SK-N-SH (cell line): ENCODE measurements around the gene ECM1. TPM values are rescaled to one million over a fixed set of nuclear protein-coding genes. Genes with fewer than 3 reads are reported as not detected.

ENCODE experiments used
- CTCF ChIA-PET: fragments of 300-600, 350-600 bp; formaldehyde crosslinking; extraction: SDS; loops from one replicate; lab custom pipeline; 2021; lab: Yijun Ruan, JAX
- POLR2A ChIA-PET: fragments of 350-600 bp; sonication (Branson Sonifier 250); formaldehyde crosslinking; extraction: SDS; loops from one replicate; lab custom pipeline; 2020; ENCODE audit warnings: antibody characterized with exemption, inconsistent platforms; lab: Yijun Ruan, JAX
- DNase-seq: peaks from one replicate; pipeline ENCODE4 v3.0.0; 2012
- H2AFZ ChIP-seq: fragments of 200-600 bp; sonication (generic); 2 replicates; pipeline ENCODE4 v1.8.1; 2016; ENCODE audit warnings: antibody characterized with exemption, mild to moderate bottlenecking, low read depth
- H3F3A ChIP-seq: fragments of 200-600 bp; sonication (generic); replicated peaks from 2 replicates; pipeline ENCODE3; 2016; ENCODE audit warnings: antibody characterized with exemption, mild to moderate bottlenecking; ENCODE audit not compliant: insufficient read depth
- H3K27ac ChIP-seq, 2 experiments: fragments of 200-500 bp in 1 of 2; fragments of 200-600 bp in 1 of 2; sonication (Bioruptor generic) in 1 of 2; sonication (generic), shearing (Covaris generic) in 1 of 2; 2 replicates each; pipeline versions ENCODE4 v1.5.1 to v1.6.1; 2014 to 2016; ENCODE audit warnings: low read depth in 2 of 2, inconsistent platforms in 1 of 2, low read length in 1 of 2, mild to moderate bottlenecking in 1 of 2, mixed read lengths in 1 of 2
- H3K27me3 ChIP-seq: fragments of 200-600 bp; sonication (generic), shearing (Covaris generic); 2 replicates; pipeline ENCODE4 v1.6.1; 2016; ENCODE audit warnings: mixed run types; ENCODE audit not compliant: insufficient read depth
- H3K36me3 ChIP-seq, 2 experiments: fragments of 200-500 bp in 1 of 2; fragments of 200-600 bp in 1 of 2; sonication (Bioruptor generic) in 1 of 2; sonication (generic) in 1 of 2; replicated peaks in 1 of 2; 2 replicates each; pipeline versions ENCODE3 to v1.5.1; 2014 to 2016; ENCODE audit warnings: low read length in 1 of 2, mild to moderate bottlenecking in 1 of 2; ENCODE audit not compliant: insufficient read depth in 2 of 2, control insufficient read depth in 1 of 2
- H3K4me1 ChIP-seq, 2 experiments: fragments of 200-500 bp in 1 of 2; fragments of 200-600 bp in 1 of 2; sonication (Bioruptor generic) in 1 of 2; sonication (generic), shearing (Covaris generic) in 1 of 2; 2 replicates each; pipeline versions ENCODE4 v1.5.1 to v1.6.1; 2014 to 2016; ENCODE audit warnings: low read depth in 1 of 2, low read length in 1 of 2, mixed run types in 1 of 2; ENCODE audit not compliant: insufficient read depth in 2 of 2, control insufficient read depth in 1 of 2
- H3K4me2 ChIP-seq: fragments of 200-600 bp; sonication (generic), shearing (Covaris generic); 2 replicates; pipeline ENCODE4 v1.6.1; 2017; ENCODE audit warnings: mixed run types
- H3K4me3 ChIP-seq, 2 experiments: fragments of 200-500 bp in 1 of 2; fragments of 200-600 bp in 1 of 2; sonication (Bioruptor generic) in 1 of 2; sonication (generic), shearing (Covaris generic) in 1 of 2; 2 replicates each; pipeline versions ENCODE4 v1.5.1 to v1.8.1; 2014 to 2016; ENCODE audit warnings: low read depth in 2 of 2, inconsistent platforms in 1 of 2, low read length in 1 of 2, mild to moderate bottlenecking in 1 of 2, mixed read lengths in 1 of 2, moderate library complexity in 1 of 2
- H3K79me2 ChIP-seq: fragments of 200-600 bp; sonication (generic); 2 replicates; pipeline ENCODE4 v1.8.1; 2017; ENCODE audit warnings: mild to moderate bottlenecking; ENCODE audit not compliant: insufficient read depth
- H3K9ac ChIP-seq: fragments of 200-600 bp; sonication (generic); 2 replicates; pipeline ENCODE4 v1.6.1; 2017; ENCODE audit warnings: mixed run types
- H3K9me2 ChIP-seq: fragments of 200-600 bp; sonication (generic); 2 replicates; pipeline ENCODE4 v1.6.1; 2017; ENCODE audit warnings: mixed run types
- H3K9me3 ChIP-seq: fragments of 200-600 bp; sonication (generic); 2 replicates; pipeline ENCODE4 v1.6.1; 2017; ENCODE audit warnings: mixed run types, mild to moderate bottlenecking, moderate library complexity
- H4K20me1 ChIP-seq: fragments of 200-600 bp; sonication (generic); 2 replicates; pipeline ENCODE4 v1.6.1; 2017; ENCODE audit warnings: mild to moderate bottlenecking, mixed run types; ENCODE audit not compliant: insufficient read depth
- CHD2 ChIP-seq: fragments of 150-350 bp; IDR thresholded peaks from 2 replicates; pipeline ENCODE4 v1.6.1; 2018; ENCODE audit warnings: low read length; ENCODE audit not compliant: partially characterized antibody
- CTCF ChIP-seq: fragments of 200-600 bp; sonication (generic); IDR thresholded peaks from 2 replicates; pipeline ENCODE4 v1.6.1; 2017; ENCODE audit warnings: antibody characterized with exemption, mild to moderate bottlenecking, moderate library complexity
- ELF1 ChIP-seq: IDR thresholded peaks from 2 replicates; pipeline ENCODE4 v1.4.0; 2012
- EZH2phosphoT487 ChIP-seq: fragments of 200-600 bp; sonication (generic); IDR thresholded peaks from 2 replicates; pipeline ENCODE4 v1.6.1; 2017; ENCODE audit warnings: low read depth, mixed run types, mild to moderate bottlenecking, antibody characterized with exemption, moderate library complexity, borderline replicate concordance
- FOSL2 ChIP-seq: IDR thresholded peaks from 2 replicates; pipeline ENCODE4 v1.4.0; 2012; ENCODE audit warnings: low read depth, mild to moderate bottlenecking, moderate library complexity, borderline replicate concordance
- FOXJ3 ChIP-seq: sonication (generic); formaldehyde crosslinking; IDR thresholded peaks from 2 replicates; pipeline ENCODE4 v1.5.1; 2020; ENCODE audit warnings: mild to moderate bottlenecking, missing genetic modification reagents
- GABPA ChIP-seq: IDR thresholded peaks from 2 replicates; pipeline ENCODE4 v1.4.0; 2012; ENCODE audit warnings: low read depth, mild to moderate bottlenecking
- GATA2 ChIP-seq: sonication (generic); formaldehyde crosslinking; IDR thresholded peaks from 2 replicates; pipeline ENCODE4 v1.5.0; 2020; ENCODE audit warnings: mild to moderate bottlenecking, missing genetic modification reagents
- JUND ChIP-seq: IDR thresholded peaks from 2 replicates; pipeline ENCODE4 v1.4.0; 2012
- MAX ChIP-seq: IDR thresholded peaks from 2 replicates; pipeline ENCODE4 v1.4.0; 2012; ENCODE audit warnings: low read depth
- MEF2A ChIP-seq: IDR thresholded peaks from 2 replicates; pipeline ENCODE4 v1.4.0; 2012; ENCODE audit warnings: low read depth, borderline replicate concordance
- POLR2AphosphoS5 ChIP-seq: IDR thresholded peaks from 2 replicates; pipeline ENCODE4 v1.6.1; 2012; ENCODE audit warnings: low read depth, low read length
- RAD21 ChIP-seq: IDR thresholded peaks from 2 replicates; pipeline ENCODE4 v1.6.1; 2012; ENCODE audit warnings: mild to moderate bottlenecking, low read length
- RCOR1 ChIP-seq: fragments of 150-350 bp; IDR thresholded peaks from 2 replicates; pipeline ENCODE4 v1.6.1; 2017; ENCODE audit warnings: antibody characterized with exemption, low read length
- SMC3 ChIP-seq: IDR thresholded peaks from 2 replicates; pipeline ENCODE4 v1.6.1; 2012; ENCODE audit warnings: low read depth, low read length, improper control_type of control experiment
- TAF1 ChIP-seq: IDR thresholded peaks from 2 replicates; pipeline ENCODE4 v1.6.1; 2012; ENCODE audit warnings: low read depth, mild to moderate bottlenecking, low read length, moderate library complexity, borderline replicate concordance
- TCF12 ChIP-seq: IDR thresholded peaks from 2 replicates; pipeline ENCODE4 v1.4.0; 2012
- TEAD4 ChIP-seq: IDR thresholded peaks from 2 replicates; pipeline ENCODE4 v1.4.0; 2012; ENCODE audit warnings: mild to moderate bottlenecking, borderline replicate concordance; ENCODE audit not compliant: insufficient read depth
- WGBS: methylation state at CpG from one replicate; pipeline ENCODE4 v1.1.6; 2017; ENCODE audit warnings: low lambda C conversion rate; 5-methylcytosine and 5-hydroxymethylcytosine counted together
- polyA plus RNA-seq, 3 experiments: library from polyadenylated mRNA; depleted of rRNA; stranded (reverse); fragments of >200 nt; gene quantifications; 2 replicates each; pipeline ENCODE4 v1.2.3, GENCODE V29; 2012
- TF ChIP-seq, protein P1 (sequence below): fragments of 150-350 bp; IDR thresholded peaks from 2 replicates; pipeline ENCODE4 v1.6.1; 2016; ENCODE audit warnings: mild to moderate bottlenecking, low read depth, low read length
- TF ChIP-seq, protein P2 (sequence below): fragments of 150-350 bp; IDR thresholded peaks from 2 replicates; pipeline ENCODE4 v1.6.1; 2017; ENCODE audit warnings: antibody characterized with exemption, low read length, low read depth, borderline replicate concordance

Gene ECM1
- polyA plus RNA-seq, 1 of the 3 experiments (the other 2 are of a cell fraction), result 32.3 TPM

GRCh38 chr1:150479370-150479769, 28.5 kb upstream of the ECM1 start:
- Histone ChIP-seq H3K27me3 (no peaks in the 10 kb centered on the region), H3K9me2 (no peaks in the 10 kb centered on the region), H3K4me2 (no peak overlapping the region), H3K9ac (no peak overlapping the region), H3K79me2 (no peaks in the 10 kb centered on the region), H3K9me3 (no peaks in the 10 kb centered on the region), H3K27ac (no peak overlapping the region), H4K20me1 (no peaks in the 10 kb centered on the region), H3K36me3 (peaks cover 0 to 8% of the 10 kb centered on the region in 2 experiments), H3K4me3 (no peak overlapping the region), H3K4me1 (no peaks in the 10 kb centered on the region), H2AFZ (no peak overlapping the region), H3F3A (peaks cover 3% of the 10 kb centered on the region)
- 57% methylated on average over 4 of the region's 4 CpGs for WGBS
- POLR2A ChIA-PET, result no interaction called here
- DNase-seq, result no peak
- TF ChIP-seq MEF2A, result no peak
- TF ChIP-seq GATA2 (CRISPR knock-in tag), result no peak
- TF ChIP-seq SMC3, result no peak
- no peak for TF ChIP-seq TEAD4
- TF ChIP-seq TAF1, result no peak
- TF ChIP-seq MAX, result no peak
- TF ChIP-seq RCOR1, result no peak
- TF ChIP-seq, protein P1, sequence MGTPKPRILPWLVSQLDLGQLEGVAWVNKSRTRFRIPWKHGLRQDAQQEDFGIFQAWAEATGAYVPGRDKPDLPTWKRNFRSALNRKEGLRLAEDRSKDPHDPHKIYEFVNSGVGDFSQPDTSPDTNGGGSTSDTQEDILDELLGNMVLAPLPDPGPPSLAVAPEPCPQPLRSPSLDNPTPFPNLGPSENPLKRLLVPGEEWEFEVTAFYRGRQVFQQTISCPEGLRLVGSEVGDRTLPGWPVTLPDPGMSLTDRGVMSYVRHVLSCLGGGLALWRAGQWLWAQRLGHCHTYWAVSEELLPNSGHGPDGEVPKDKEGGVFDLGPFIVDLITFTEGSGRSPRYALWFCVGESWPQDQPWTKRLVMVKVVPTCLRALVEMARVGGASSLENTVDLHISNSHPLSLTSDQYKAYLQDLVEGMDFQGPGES, result no peak
- no peak for TF ChIP-seq RAD21
- no peak for TF ChIP-seq ELF1
- CTCF ChIA-PET, result interaction anchor here (1.1 kb wide), 1 partner anchor 54 kb away, joined by 3 read pairs; no protein-coding TSS in a partner anchor

DNA sequence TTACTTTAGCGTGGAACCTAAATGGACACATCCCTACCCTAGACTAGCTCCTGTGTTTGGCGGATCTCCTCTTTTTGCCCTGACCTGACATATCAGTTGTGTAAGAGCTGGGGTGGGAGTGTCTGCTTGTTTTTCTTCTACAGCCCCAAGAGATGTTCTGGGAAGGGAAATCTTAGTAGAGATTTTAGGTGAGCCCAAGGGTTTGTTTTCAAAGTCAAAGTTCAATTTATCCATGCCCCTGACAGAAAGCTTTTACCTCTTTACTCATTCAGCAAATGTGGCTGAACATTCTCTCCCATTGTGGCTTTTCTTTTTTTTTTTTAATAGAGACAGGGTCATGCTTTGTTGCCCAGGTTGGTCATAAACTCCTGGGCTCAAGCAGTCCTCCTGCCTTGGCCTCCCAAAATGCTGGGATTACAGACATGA, 28.0 kb upstream of the ECM1 start:
- no peaks in the 10 kb centered on the region for H3K9me2 ChIP-seq
- H3K4me3 ChIP-seq, result no peak overlapping the region
- ChIA-PET POLR2A (no interaction called here), CTCF (interaction anchor here (1.1 kb wide), 1 partner anchor 53 kb away, joined by 3 read pairs; no protein-coding TSS in a partner anchor)
- no peaks in the 10 kb centered on the region for H3K79me2 ChIP-seq
- DNase-seq, result no peak
- TF ChIP-seq CHD2, result no peak
- no peak for TF ChIP-seq ELF1
- no peak for TF ChIP-seq SMC3
- TF ChIP-seq TAF1, result no peak
- TF ChIP-seq CTCF, result no peak
- TF ChIP-seq, protein P2, sequence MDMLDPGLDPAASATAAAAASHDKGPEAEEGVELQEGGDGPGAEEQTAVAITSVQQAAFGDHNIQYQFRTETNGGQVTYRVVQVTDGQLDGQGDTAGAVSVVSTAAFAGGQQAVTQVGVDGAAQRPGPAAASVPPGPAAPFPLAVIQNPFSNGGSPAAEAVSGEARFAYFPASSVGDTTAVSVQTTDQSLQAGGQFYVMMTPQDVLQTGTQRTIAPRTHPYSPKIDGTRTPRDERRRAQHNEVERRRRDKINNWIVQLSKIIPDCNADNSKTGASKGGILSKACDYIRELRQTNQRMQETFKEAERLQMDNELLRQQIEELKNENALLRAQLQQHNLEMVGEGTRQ, result no peak
- no peak for TF ChIP-seq RCOR1
- TF ChIP-seq TCF12, result no peak
- TF ChIP-seq JUND, result no peak
- no peak for TF ChIP-seq MAX
- no peak for TF ChIP-seq GABPA
- TF ChIP-seq, protein P1, result no peak
- TF ChIP-seq EZH2phosphoT487, result no peak
- TF ChIP-seq FOSL2, result no peak
- no peak for TF ChIP-seq FOXJ3 (CRISPR knock-in tag)
- TF ChIP-seq TEAD4, result no peak
- no peak for TF ChIP-seq POLR2AphosphoS5
- H3K4me1 ChIP-seq, result peaks cover 0 to 2% of the 10 kb centered on the region in 2 experiments; a peak in 1 of 4 replicates
- no peak overlapping the region for H2AFZ ChIP-seq
- H3K9ac ChIP-seq, result no peak overlapping the region
- peaks cover 0 to 4% of the 10 kb centered on the region in 2 experiments for H3K36me3 ChIP-seq
- H3K27ac ChIP-seq, result no peak overlapping the region
- H3K4me2 ChIP-seq, result no peak overlapping the region
- no peaks in the 10 kb centered on the region for H3K27me3 ChIP-seq
- WGBS, result 64% methylated on average over 2 of the region's 2 CpGs
- no peaks in the 10 kb centered on the region for H4K20me1 ChIP-seq
- peaks cover 9% of the 10 kb centered on the region for H3F3A ChIP-seq
- H3K9me3 ChIP-seq, result no peaks in the 10 kb centered on the region
